Uterus (tissue), 4 donors: ENCODE data around the gene CT55. TPM values are rescaled to one million over a fixed set of nuclear protein-coding genes. Genes with fewer than 3 reads are reported as not detected.
A peak's percentile ranks its signal among the peaks of the same experiment; 100 is the strongest.

Source experiments
- DNase-seq, 2 donors: peaks; one replicate each; pipeline ENCODE4 v3.0.0-alpha.2; 2019 to 2020
- H3K27ac ChIP-seq, 2 donors: fragments of 200-600 bp; sonication (generic); 1 replicate in 1 of 2; 2 replicates in 1 of 2; pipeline ENCODE4 v1.5.1; 2016 to 2018
- H3K27me3 ChIP-seq, 2 donors: fragments of 200-600 bp; sonication (generic); one replicate each; pipeline ENCODE4 v1.5.1; 2018 to 2019; ENCODE audit warnings: control low read depth in 1 of 2
- H3K36me3 ChIP-seq, 2 donors: fragments of 200-600 bp; sonication (generic); one replicate each; pipeline ENCODE4 v1.5.1; 2019; ENCODE audit warnings: control low read depth in 1 of 2
- H3K4me1 ChIP-seq, 2 donors: fragments of 200-600 bp; sonication (generic); one replicate each; pipeline ENCODE4 v1.5.1; 2018 to 2019; ENCODE audit warnings: control low read depth in 1 of 2
- H3K4me3 ChIP-seq, 2 donors: fragments of 200-600 bp; sonication (generic); 1 replicate in 1 of 2; 2 replicates in 1 of 2; pipeline ENCODE4 v1.5.1; 2018 to 2019; ENCODE audit warnings: mild to moderate bottlenecking in 1 of 2
- H3K9me3 ChIP-seq, 2 donors: fragments of 200-600 bp; sonication (generic); one replicate each; pipeline ENCODE4 v1.5.1; 2019; ENCODE audit warnings: control low read depth in 1 of 2
- POLR2A ChIP-seq, 2 donors: fragments of 450-650 bp; IDR thresholded peaks; one replicate each; pipeline ENCODE4 v1.6.1; 2016; ENCODE audit warnings: antibody characterized with exemption in 2 of 2, mild to moderate bottlenecking in 1 of 2, moderate library complexity in 1 of 2
- intact Hi-C: fragments of 100-400 bp; cut with DNase I; formaldehyde crosslinking; loops from one replicate; pipeline ENCODE4 v1.15.1; 2023; ENCODE audit warnings: low total_unique reads
- total RNA-seq, 4 donors: library from RNA; depleted of rRNA in 3 of 4; stranded (reverse); fragments of >200 nt in 3 of 4; gene quantifications; one replicate each; pipeline versions ENCODE4 v1.1.0 to v1.2.4, GENCODE V29; 2014 to 2023
- TF ChIP-seq, protein P1 (sequence below), 4 experiments: fragments of 200-600 bp in 2 of 4; fragments of 450-650 bp in 2 of 4; sonication (generic) in 2 of 4; IDR thresholded peaks; one replicate each; pipeline ENCODE4 v1.5.1; 2016 to 2019; ENCODE audit warnings: antibody characterized with exemption in 4 of 4, mild to moderate bottlenecking in 2 of 4, moderate library complexity in 1 of 4
- donor health status: DM: yes; HTN: yes; CAD: no.

CT55 gene
- total RNA-seq, 4 donors from 2014 or later: not detected

DNA sequence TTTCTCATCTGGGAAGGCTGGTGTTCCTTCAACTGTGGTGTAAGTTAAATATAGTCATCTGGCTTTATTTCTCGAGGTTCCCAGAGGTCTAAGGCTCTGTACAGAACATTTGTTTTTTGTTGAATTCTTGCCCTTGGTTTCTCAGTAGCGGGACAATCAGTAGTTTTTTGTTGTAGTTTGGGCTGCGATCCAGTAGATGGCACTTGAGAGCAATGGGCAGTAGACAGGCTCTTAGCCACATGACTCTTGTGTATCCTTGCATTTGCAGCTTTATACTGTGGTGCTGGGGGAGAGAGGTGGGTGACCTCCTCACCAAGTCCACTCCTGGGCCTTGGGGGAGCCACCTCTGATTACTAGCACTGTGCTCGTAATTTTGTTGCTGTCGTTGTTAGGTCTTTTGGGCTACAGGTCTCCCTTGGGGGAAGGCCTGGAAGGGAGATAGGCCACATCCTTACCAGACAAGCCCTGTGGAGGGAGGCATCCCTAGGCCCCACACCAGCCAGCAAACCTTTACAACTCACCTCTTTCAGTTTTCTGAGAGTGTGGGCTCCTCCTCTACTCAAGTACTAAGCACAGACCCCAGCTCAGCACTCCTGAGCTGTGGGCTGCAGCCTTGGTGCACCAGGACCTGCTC, 59.0 kb downstream of the CT55 start:
- intact Hi-C loops: no loop called here
- no peaks in the 10 kb centered on the region for H3K9me3 ChIP-seq
- H3K27me3 ChIP-seq: peaks cover 0 to 2% of the 10 kb centered on the region in 2 donors
- H3K4me1 ChIP-seq: no peaks in the 10 kb centered on the region
- TF ChIP-seq, protein P1, sequence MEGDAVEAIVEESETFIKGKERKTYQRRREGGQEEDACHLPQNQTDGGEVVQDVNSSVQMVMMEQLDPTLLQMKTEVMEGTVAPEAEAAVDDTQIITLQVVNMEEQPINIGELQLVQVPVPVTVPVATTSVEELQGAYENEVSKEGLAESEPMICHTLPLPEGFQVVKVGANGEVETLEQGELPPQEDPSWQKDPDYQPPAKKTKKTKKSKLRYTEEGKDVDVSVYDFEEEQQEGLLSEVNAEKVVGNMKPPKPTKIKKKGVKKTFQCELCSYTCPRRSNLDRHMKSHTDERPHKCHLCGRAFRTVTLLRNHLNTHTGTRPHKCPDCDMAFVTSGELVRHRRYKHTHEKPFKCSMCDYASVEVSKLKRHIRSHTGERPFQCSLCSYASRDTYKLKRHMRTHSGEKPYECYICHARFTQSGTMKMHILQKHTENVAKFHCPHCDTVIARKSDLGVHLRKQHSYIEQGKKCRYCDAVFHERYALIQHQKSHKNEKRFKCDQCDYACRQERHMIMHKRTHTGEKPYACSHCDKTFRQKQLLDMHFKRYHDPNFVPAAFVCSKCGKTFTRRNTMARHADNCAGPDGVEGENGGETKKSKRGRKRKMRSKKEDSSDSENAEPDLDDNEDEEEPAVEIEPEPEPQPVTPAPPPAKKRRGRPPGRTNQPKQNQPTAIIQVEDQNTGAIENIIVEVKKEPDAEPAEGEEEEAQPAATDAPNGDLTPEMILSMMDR (IDR thresholded peaks at IDR 0.05): peak in 3 of 4 experiments; percentile 25 to 32 (median 26)
- no peak for TF ChIP-seq POLR2A (IDR thresholded peaks at IDR 0.05)
- no peak overlapping the region for H3K27ac ChIP-seq
- H3K4me3 ChIP-seq: no peak overlapping the region
- DNase-seq: no peak
- no peaks in the 10 kb centered on the region for H3K36me3 ChIP-seq

GRCh38 chrX:135109554-135109953, 61.6 kb downstream of the CT55 start:
- peaks cover 0 to 6% of the 10 kb centered on the region in 2 donors for H3K27me3 ChIP-seq
- intact Hi-C loops: no loop called here
- no peaks in the 10 kb centered on the region for H3K9me3 ChIP-seq
- DNase-seq: no peak
- TF ChIP-seq, protein P1 (IDR thresholded peaks at IDR 0.05): no peak
- TF ChIP-seq POLR2A (IDR thresholded peaks at IDR 0.05): no peak
- no peaks in the 10 kb centered on the region for H3K36me3 ChIP-seq
- no peak overlapping the region for H3K27ac ChIP-seq
- H3K4me1 ChIP-seq: no peaks in the 10 kb centered on the region
- no peak overlapping the region for H3K4me3 ChIP-seq

Other genes with a start within 250 kb of the CT55 start
- gene SMIM10, start 180.4 kb downstream of the CT55 start, total RNA-seq: 10 to 100 TPM in 2 of 4 donors, 1 to 10 TPM in 2; 4.6 to 16.1 (median 10.5) TPM
- 10 to 100 TPM in 1 of 4 donors, 1 to 10 TPM in 2, under 1 TPM in 1; 0.26 to 22.8 (median 6.3) TPM for gene RTL8B, start 148.9 kb downstream of the CT55 start, total RNA-seq
- gene RTL8C, start 139.0 kb downstream of the CT55 start, total RNA-seq: 100 to 1,000 TPM in 1 of 4 donors, 10 to 100 TPM in 3; 47.4 to 121 (median 67.4) TPM
- 10 to 100 TPM in 3 of 4 donors, 1 to 10 TPM in 1; 3.2 to 52.4 (median 38.6) TPM for gene RTL8A, start 119.3 kb downstream of the CT55 start, total RNA-seq
- 1 to 10 TPM in 2 of 4 donors, under 1 TPM in 1, not detected in 1; 0.88 to 6.2 (median 3.7) TPM for gene SMIM10L2B, start 72.7 kb downstream of the CT55 start, total RNA-seq
- gene ETDB, start 50.9 kb downstream of the CT55 start, total RNA-seq: not detected
- not detected for gene ETDA, start 80.7 kb upstream of the CT55 start, total RNA-seq
- gene ETDC, start 138.1 kb upstream of the CT55 start, total RNA-seq: not detected
- gene ZNF75D, start 172.7 kb upstream of the CT55 start, total RNA-seq: 10 to 100 TPM in 2 of 4 donors, 1 to 10 TPM in 2; 3.8 to 19.4 (median 10.5) TPM
- 10 to 100 TPM in 2 of 4 donors, 1 to 10 TPM in 2; 6.9 to 29.3 (median 10.4) TPM for gene ZNF449, start 173.4 kb upstream of the CT55 start, total RNA-seq